A549 treated with AZD9567 at 1 μM for 4 hours (cell line): ENCODE measurements around the gene SPRY4. TPM values are rescaled to one million over a fixed set of nuclear protein-coding genes. Genes with fewer than 3 reads are reported as not detected.

Experiments
- total RNA-seq: library from RNA; stranded (reverse); fragments of 200-300 nt; extraction: Qiagen RNA extraction; gene quantifications from 5 replicates; pipeline ENCODE4 v1.2.3, GENCODE V29; 2022; ENCODE audit not compliant: insufficient read depth

The SPRY4 gene, protein sequence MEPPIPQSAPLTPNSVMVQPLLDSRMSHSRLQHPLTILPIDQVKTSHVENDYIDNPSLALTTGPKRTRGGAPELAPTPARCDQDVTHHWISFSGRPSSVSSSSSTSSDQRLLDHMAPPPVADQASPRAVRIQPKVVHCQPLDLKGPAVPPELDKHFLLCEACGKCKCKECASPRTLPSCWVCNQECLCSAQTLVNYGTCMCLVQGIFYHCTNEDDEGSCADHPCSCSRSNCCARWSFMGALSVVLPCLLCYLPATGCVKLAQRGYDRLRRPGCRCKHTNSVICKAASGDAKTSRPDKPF
- 7.3 to 10.1 TPM (median 8.7 TPM) in 5 replicates for total RNA-seq

DNA sequence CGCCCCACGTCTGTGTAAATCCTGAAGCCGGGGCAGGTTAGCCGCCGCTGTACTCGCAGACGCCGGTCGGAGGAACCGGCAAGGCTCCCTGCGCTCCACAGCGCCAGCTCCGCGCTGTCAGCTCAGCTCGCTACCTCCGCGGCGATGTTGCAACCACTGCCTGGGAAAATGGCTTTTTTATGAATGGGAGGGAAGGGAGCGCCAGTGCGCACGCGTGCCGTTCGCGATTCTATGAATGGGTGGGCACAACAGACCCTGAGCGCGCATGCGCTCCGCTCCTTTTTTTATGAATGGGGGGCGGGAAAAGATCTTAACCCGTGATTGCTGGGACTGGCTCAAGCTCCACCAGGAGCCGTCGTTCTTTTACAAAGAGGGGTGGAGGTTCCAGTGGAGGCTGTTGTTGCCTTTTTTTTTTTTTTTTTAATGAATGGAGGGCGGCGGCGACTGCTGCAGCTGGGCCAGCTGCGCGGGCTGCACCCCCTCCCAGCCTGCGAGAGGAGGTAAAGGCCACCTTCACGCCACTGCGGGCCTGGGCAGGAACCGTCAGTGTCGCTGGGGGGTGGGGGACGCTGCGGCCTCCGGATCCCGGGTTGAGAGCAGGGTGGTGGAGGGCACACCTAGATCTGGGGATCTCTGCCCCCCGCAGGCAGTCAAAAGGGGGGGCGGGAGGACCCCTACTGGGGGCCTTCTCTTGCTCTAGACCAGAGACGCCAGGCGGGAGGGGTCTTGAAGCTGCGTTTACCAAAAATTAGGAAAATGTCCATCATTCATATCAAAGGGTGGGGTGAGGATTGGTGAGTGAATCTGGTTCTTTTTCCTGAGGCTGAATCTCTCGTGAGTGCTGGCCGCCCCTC, at the start of gene SPRY4:
SPRY4 (minus strand) TSS at position 151 of the 854 bp plus-strand sequence. CDS start 9,913 bp downstream, outside the sequence.

Other genes with a start within 250 kb of the SPRY4 start
- 45.9 to 55.5 TPM (median 54.1 TPM) in 5 replicates for gene NDFIP1, start 216.2 kb downstream of the SPRY4 start, total RNA-seq